Neutrophil (primary cell): ENCODE results near the gene NFAM1.

ENCODE experiments used
- H3K27ac ChIP-seq: fragments of 200-600 bp; sonication (generic); 2 replicates; pipeline ENCODE4 v1.5.1; 2016; ENCODE audit warnings: mild to moderate bottlenecking, moderate library complexity
- H3K27me3 ChIP-seq: fragments of 200-600 bp; sonication (generic); 2 replicates; pipeline ENCODE4 v1.6.0; 2016; ENCODE audit warnings: mild to moderate bottlenecking
- H3K36me3 ChIP-seq: fragments of 200-600 bp; sonication (generic); 2 replicates; pipeline ENCODE4 v1.5.1; 2017
- H3K4me1 ChIP-seq, 2 experiments: fragments of 200-600 bp in 1 of 2; sonication (generic) in 1 of 2; 1 replicate in 1 of 2; 2 replicates in 1 of 2; pipeline versions ENCODE4 v1.5.1 to v1.6.1; 2013 to 2016; ENCODE audit warnings: low read depth in 1 of 2, low read length in 1 of 2, mild to moderate bottlenecking in 1 of 2, moderate library complexity in 1 of 2; ENCODE audit not compliant: control insufficient read depth in 1 of 2, insufficient read depth in 1 of 2
- H3K4me3 ChIP-seq, 2 experiments: fragments of 200-600 bp in 1 of 2; sonication (generic) in 1 of 2; 1 replicate in 1 of 2; 2 replicates in 1 of 2; pipeline ENCODE4 v1.5.1; 2013 to 2016; ENCODE audit warnings: low read depth in 1 of 2, low read length in 1 of 2, mild to moderate bottlenecking in 1 of 2, moderate library complexity in 1 of 2
- H3K9me3 ChIP-seq: fragments of 200-600 bp; sonication (generic); 2 replicates; pipeline ENCODE4 v1.5.1; 2016
- TF ChIP-seq, protein P1 (sequence below): fragments of 200-600 bp; sonication (generic); IDR thresholded peaks from 2 replicates; pipeline ENCODE4 v1.5.1; 2016; ENCODE audit warnings: antibody characterized with exemption

NFAM1 gene

GRCh38 chr22:42340150-42340549 is 92.1 kb downstream of the NFAM1 start:
- H3K27ac ChIP-seq: no peak overlapping the region
- TF ChIP-seq, protein P1, sequence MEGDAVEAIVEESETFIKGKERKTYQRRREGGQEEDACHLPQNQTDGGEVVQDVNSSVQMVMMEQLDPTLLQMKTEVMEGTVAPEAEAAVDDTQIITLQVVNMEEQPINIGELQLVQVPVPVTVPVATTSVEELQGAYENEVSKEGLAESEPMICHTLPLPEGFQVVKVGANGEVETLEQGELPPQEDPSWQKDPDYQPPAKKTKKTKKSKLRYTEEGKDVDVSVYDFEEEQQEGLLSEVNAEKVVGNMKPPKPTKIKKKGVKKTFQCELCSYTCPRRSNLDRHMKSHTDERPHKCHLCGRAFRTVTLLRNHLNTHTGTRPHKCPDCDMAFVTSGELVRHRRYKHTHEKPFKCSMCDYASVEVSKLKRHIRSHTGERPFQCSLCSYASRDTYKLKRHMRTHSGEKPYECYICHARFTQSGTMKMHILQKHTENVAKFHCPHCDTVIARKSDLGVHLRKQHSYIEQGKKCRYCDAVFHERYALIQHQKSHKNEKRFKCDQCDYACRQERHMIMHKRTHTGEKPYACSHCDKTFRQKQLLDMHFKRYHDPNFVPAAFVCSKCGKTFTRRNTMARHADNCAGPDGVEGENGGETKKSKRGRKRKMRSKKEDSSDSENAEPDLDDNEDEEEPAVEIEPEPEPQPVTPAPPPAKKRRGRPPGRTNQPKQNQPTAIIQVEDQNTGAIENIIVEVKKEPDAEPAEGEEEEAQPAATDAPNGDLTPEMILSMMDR: no peak
- no peaks in the 10 kb centered on the region for H3K4me1 ChIP-seq
- H3K36me3 ChIP-seq: no peaks in the 10 kb centered on the region
- peaks cover 89% of the 10 kb centered on the region for H3K27me3 ChIP-seq
- H3K9me3 ChIP-seq: no peaks in the 10 kb centered on the region
- no peak overlapping the region for H3K4me3 ChIP-seq

- H3K4me1 ChIP-seq: no peaks in the 10 kb centered on the region
- no peak overlapping the region for H3K4me3 ChIP-seq
- no peaks in the 10 kb centered on the region for H3K9me3 ChIP-seq
- H3K27me3 ChIP-seq: peaks cover 79% of the 10 kb centered on the region
- H3K27ac ChIP-seq: no peak overlapping the region
- no peaks in the 10 kb centered on the region for H3K36me3 ChIP-seq
- TF ChIP-seq, protein P1: no peak
Observed at GRCh38 chr22:42338479-42338878, 93.7 kb downstream of the NFAM1 start.

DNA sequence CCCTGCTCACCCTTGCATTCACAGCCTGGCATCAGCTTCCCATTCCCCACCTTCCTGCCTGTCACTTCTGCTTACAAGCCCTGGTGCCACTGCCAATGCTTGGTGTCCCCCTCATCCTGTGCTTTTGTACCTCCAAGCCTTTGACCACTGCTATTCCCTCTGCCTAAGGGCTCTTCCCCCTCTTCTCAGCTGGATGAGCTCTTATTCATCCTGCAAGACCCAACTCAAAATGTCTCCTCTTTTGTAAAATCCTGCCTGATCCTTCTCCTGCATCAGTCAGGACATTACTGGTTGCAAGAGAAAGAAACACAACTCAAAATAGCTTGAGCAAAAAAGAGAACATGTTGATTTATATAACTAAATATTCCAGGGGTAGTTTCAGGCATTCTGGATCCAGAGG is 94.8 kb downstream of the NFAM1 start:
- Histone ChIP-seq H3K4me1 (no peaks in the 10 kb centered on the region), H3K9me3 (no peaks in the 10 kb centered on the region), H3K27ac (no peak overlapping the region), H3K36me3 (no peaks in the 10 kb centered on the region), H3K4me3 (no peak overlapping the region), H3K27me3 (peaks cover 69% of the 10 kb centered on the region)
- TF ChIP-seq, protein P1: no peak

GRCh38 chr22:42336527-42337227 is 95.5 kb downstream of the NFAM1 start:
- H3K27ac ChIP-seq: no peak overlapping the region
- no peaks in the 10 kb centered on the region for H3K4me1 ChIP-seq
- no peak overlapping the region for H3K4me3 ChIP-seq
- H3K36me3 ChIP-seq: no peaks in the 10 kb centered on the region
- no peaks in the 10 kb centered on the region for H3K9me3 ChIP-seq
- H3K27me3 ChIP-seq: peaks cover 69% of the 10 kb centered on the region
- TF ChIP-seq, protein P1: no peak

GRCh38 chr22:42335839-42336378 is 96.3 kb downstream of the NFAM1 start:
- TF ChIP-seq, protein P1: no peak
- Histone ChIP-seq H3K4me1 (no peaks in the 10 kb centered on the region), H3K27me3 (peaks cover 69% of the 10 kb centered on the region), H3K36me3 (no peaks in the 10 kb centered on the region), H3K4me3 (no peak overlapping the region), H3K9me3 (no peaks in the 10 kb centered on the region), H3K27ac (no peak overlapping the region)
